HCEC 1CT (cell line): ENCODE results near the gene DEPDC4.
"Not testable (repeated sequence)": the region's sequence is repeated elsewhere in the genome, so short reads cannot be mapped to it uniquely, and the experiment has no call there.

Experiments used
- DNase-seq: peaks from one replicate; pipeline ENCODE4 v3.0.0-alpha.2; 2017

Gene DEPDC4

GRCh38 chr12:100258127-100258526 lies 8.8 kb downstream of the DEPDC4 start:
- no peak for DNase-seq

DNA sequence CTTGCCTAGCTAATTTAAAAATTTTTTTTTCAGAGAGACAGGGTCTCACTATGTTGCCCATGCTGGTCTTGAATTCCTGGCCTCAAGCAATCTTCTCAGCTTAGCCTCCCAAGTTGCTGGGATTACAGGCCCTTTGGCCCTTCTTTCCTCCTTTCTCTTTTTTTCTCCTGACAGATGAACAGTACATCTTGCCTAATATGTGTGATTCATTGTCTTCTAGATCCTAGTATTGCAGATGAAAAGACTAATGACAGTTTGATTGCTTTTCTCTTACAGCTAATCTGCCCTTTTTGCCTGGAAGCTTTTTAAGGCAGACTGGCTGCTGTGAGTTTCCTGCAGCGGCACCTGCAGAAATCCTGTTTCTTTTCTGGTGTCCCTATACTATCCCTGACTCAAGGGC lies 12.0 kb downstream of the DEPDC4 start:
- DNase-seq: peak; percentile 47

- no peak for DNase-seq
These were observed 13.4 kb downstream of the DEPDC4 start for GRCh38 chr12:100253437-100253836.

GRCh38 chr12:100251917-100252316 lies 15.0 kb downstream of the DEPDC4 start:
- DNase-seq: no peak

DNA sequence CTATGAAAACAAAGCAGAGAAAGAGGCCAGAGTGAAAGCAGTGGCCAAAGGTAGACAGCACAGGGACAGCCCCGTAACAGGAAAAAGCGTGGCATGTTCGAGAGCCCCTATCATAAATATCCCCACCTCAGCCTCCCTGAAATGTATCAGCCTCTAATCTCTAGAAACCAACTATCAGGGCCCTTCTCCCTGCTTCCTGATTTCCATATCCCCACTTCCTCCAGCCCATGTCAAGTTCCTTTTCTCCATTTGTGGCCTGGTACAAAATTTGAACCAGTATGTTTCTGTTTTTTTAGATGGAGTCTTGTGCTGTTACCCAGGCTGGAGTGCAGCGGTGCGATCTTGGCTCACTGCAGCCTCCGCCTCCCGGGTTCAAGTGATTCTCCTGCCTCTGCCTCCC lies 16.9 kb downstream of the DEPDC4 start:
- no peak for DNase-seq

DNA sequence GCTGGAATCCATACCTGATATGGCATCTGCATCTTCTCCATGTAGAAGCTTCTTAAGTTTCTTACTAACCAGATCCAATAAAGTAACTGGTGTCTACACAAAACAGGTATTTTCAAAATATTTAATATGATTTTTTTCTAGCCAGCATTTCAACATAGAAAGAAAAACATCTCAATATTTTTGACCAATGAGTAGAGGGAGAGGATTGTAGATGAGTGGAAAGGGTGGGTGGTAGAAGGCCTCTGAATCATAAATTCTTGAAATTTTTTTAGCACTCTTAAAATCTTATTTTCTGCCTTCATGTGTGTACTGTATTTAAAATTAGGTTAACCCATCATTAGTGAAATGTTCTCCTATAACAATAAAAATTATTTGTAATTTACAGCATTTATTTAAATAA lies 18.0 kb downstream of the DEPDC4 start:
- peak; percentile 45 for DNase-seq

DNA sequence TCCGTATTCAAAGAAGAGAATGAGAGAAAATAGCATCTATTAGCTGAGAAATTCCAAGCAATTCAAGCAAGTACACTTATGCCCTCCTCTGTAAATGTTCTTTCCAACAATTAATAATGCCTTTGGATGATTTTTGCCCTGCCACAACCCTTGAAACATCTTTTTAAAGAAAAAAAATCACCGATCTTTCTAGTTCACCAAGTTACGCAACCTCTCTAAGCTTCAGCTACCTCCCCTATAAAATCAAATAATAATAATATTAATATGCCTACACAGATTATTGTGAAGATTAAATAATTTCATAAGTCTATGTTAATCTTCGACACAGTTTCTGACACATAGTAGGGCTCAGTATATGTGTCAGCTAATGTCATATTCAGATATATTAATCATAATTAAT lies 19.1 kb downstream of the DEPDC4 start:
- no peak for DNase-seq

- DNase-seq: no peak
These were observed 23.7 kb downstream of the DEPDC4 start for GRCh38 chr12:100243137-100243536.

GRCh38 chr12:100239589-100239988 lies 27.3 kb downstream of the DEPDC4 start:
- DNase-seq: no peak

GRCh38 chr12:100238801-100239200 lies 28.1 kb downstream of the DEPDC4 start:
- DNase-seq: no peak

DNA sequence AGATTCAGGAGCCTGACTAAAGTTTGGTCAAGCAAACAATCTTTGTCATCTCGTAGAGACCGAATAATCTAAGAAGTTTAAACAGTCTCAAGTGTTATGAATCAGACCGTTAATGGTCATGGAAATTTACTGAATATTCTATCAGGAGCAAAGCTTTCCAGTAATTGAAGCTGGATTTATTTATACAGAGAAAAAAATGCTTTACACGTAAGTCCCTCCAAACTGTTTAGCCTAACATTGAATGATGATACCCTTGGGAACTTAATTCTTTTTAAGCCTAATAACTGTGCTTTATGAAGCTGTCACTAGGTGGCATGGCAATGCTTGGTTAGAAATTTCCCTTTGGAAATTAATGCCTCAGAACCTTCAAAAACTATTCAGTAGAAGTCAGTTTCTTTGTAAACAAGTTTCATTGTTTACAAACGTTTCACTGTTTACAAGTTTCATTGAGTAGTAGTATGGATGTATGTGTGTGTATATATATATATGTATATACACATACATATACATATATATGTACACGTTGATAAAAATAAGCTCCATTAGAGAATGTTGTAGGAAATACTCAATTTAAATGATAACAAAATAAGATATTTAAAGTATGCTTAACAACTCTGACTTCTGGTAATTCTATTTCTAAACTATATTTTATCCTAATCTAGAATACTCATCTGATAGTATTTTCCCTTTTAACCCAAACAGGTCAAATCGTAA lies 32.1 kb downstream of the DEPDC4 start:
- DNase-seq: peak; percentile 73

GRCh38 chr12:100234166-100234565 lies 32.7 kb downstream of the DEPDC4 start:
- DNase-seq: peak; percentile 86

- not testable (repeated sequence) for DNase-seq
These were observed 35.0 kb downstream of the DEPDC4 start for GRCh38 chr12:100231873-100232272.

GRCh38 chr12:100229876-100230275 lies 37.0 kb downstream of the DEPDC4 start:
- DNase-seq: no peak

- DNase-seq: peak; percentile 34
These were observed 37.7 kb downstream of the DEPDC4 start for GRCh38 chr12:100229036-100229635.

DNA sequence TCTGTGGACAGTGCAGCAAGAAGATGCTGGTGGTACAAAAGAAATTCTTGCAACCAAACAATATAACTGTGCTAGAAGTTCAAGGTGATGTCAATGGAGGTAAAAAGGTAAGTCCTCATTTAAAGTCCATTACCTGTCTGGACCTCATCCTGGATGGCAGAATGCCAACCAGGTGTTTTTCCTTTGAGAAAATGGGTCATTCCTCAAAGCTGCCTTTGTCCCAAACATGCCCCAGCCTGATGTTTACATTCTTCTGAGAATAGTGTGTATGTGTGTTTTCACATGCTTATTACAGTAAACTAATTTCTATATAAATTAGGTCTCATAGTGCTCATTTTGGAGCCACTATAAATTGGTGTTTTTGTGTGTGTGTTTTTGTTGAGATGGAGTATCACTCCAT lies 41.4 kb downstream of the DEPDC4 start:
- no peak for DNase-seq

DNA sequence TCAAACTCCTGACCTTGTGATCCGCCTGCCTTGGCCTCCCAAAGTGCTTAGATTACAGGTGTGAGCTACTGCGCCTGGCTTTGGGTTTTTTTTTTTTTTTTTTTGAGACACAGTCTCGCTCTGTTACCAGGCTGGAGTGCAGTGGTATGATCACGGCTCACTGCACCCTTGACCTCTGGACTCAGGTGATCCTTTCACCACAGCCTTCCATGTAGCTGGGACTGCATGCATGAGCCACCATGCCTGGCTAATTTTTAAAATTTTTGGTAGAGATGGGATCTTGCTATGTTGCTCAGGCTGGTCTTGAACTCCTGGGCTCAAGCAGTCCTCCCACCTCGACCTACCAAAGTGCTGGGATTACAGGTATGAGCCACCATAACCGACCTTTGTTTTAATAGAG lies 44.7 kb downstream of the DEPDC4 start:
- DNase-seq: not testable (repeated sequence)

GRCh38 chr12:100221523-100221922 lies 45.4 kb downstream of the DEPDC4 start:
- no peak for DNase-seq

DNA sequence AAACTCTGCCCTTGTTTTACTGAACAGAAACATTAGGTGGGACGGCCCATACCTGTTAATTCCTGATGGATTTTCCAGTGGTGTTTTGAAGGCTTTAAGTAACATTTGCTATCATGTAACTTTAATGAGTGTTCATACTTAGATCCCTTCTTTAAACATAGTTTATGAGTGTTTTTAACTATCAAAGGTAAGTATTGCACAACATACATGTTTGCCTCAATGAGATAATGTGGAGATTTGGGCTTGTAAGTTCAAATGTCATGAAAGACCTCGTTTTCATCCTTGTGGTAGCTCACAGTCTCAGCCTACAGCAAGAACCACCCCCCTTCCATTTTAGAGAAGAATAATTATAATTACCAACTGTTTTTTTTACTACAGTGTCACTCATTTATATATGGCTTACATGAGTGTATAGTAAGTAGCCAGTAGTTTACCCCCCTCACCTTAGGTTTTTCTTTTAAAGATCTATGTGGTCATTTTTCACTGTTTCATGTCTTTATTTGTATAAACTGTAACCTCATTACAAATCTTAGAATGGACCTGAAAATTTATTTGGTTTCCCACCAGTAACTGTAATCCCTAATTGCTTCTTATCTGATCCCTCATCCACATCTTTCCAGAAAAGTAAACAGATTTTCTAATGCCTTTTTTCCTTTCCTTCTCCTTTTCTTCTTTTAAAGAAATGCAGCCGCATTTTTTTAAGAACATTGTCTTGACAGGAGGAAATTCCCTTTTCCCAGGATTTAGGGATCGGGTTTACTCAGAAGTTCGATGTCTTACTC lies 47.4 kb downstream of the DEPDC4 start:
- DNase-seq: no peak

GRCh38 chr12:100216337-100216736 lies 50.5 kb downstream of the DEPDC4 start:
- DNase-seq: no peak

GRCh38 chr12:100215209-100215608 lies 51.7 kb downstream of the DEPDC4 start:
- no peak for DNase-seq

- DNase-seq: no peak
These were observed 52.4 kb downstream of the DEPDC4 start for GRCh38 chr12:100214518-100214917.

GRCh38 chr12:100213016-100213891 lies 53.6 kb downstream of the DEPDC4 start:
- no peak for DNase-seq
